ENCODE results near the gene STUB1. TPM values are rescaled to one million over a fixed set of nuclear protein-coding genes. Genes with fewer than 3 reads are reported as not detected.

STUB1 gene
- total and polyA plus RNA-seq, 2 of the 8 experiments (the other 6 are each of a cell fraction or from before 2014, with no cell fraction given): 89.9 to 103 TPM

DNA sequence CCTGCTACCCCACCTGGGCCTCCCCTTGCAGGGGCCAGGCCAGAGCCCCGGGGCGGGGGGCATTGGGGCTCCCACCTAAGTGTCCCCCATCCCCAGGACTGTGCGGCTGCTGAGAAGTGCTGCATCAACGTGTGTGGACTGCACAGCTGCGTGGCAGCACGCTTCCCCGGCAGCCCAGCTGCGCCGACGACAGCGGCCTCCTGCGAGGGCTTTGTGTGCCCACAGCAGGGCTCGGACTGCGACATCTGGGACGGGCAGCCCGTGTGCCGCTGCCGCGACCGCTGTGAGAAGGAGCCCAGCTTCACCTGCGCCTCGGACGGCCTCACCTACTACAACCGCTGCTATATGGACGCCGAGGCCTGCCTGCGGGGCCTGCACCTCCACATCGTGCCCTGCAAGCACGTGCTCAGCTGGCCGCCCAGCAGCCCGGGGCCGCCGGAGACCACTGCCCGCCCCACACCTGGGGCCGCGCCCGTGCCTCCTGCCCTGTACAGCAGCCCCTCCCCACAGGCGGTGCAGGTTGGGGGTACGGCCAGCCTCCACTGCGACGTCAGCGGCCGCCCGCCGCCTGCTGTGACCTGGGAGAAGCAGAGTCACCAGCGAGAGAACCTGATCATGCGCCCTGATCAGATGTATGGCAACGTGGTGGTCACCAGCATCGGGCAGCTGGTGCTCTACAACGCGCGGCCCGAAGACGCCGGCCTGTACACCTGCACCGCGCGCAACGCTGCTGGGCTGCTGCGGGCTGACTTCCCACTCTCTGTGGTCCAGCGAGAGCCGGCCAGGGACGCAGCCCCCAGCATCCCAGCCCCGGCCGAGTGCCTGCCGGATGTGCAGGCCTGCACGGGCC is 47.5 kb upstream of the STUB1 start:
- H3K4ac ChIP-seq (replicated peaks; ENCODE audit: insufficient read length, low read depth, low read length): no peak overlapping the region
- no peaks in the 10 kb centered on the region for H3K27me3 ChIP-seq (replicated peaks in 1 of 4; ENCODE audit: control insufficient read depth in 3 of 4, extremely low read depth in 1 of 4, insufficient read depth in 3 of 4, low read length in 3 of 4)
- peaks cover 0 to 34% (median 25%) of the 10 kb centered on the region in 4 experiments; a peak in 6 of 7 replicates for H3K4me1 ChIP-seq (replicated peaks in 1 of 4; ENCODE audit: control insufficient read depth in 3 of 4, insufficient read depth in 4 of 4, low read length in 3 of 4)
- H2BK20ac ChIP-seq (ENCODE audit: low read length): no peak overlapping the region
- H3K79me2 ChIP-seq (ENCODE audit: control insufficient read depth in 1 of 2, insufficient read depth in 2 of 2, low read length in 2 of 2): peaks cover 0 to 6% of the 10 kb centered on the region in 2 experiments; a peak in 1 of 4 replicates
- no peak overlapping the region for H2AK5ac ChIP-seq (ENCODE audit: low read depth, low read length)
- no peak overlapping the region for H4K5ac ChIP-seq (ENCODE audit: insufficient read length, low read depth, low read length)
- H4K91ac ChIP-seq (replicated peaks; ENCODE audit: insufficient read length, low read length): no peak overlapping the region
- peaks cover 0 to 21% (median 3%) of the 10 kb centered on the region in 4 experiments; a peak in 4 of 8 replicates for H3K36me3 ChIP-seq (ENCODE audit: control insufficient read depth in 2 of 4, insufficient read depth in 4 of 4, low read length in 3 of 4)
- peak overlapping the region; percentile 4 for H4K8ac ChIP-seq (ENCODE audit: extremely low read depth, insufficient read depth, low read length)
- no peak overlapping the region for H3K56ac ChIP-seq (replicated peaks; ENCODE audit: insufficient read length, low read depth, low read length)
- POLR2A ChIA-PET (ENCODE audit: partially characterized antibody): interaction anchor here (0.7 to 2.2 kb wide), 5 partner anchors 11 to 232 kb away, joined by 3 to 5 read pairs (median 4); no protein-coding TSS in a partner anchor
- H2AFZ ChIP-seq (ENCODE audit: low read length): no peak overlapping the region
- H2BK5ac ChIP-seq (ENCODE audit: low read depth, low read length): no peak overlapping the region
- no peak overlapping the region for H2BK15ac ChIP-seq (ENCODE audit: low read length)
- H3K27ac ChIP-seq (ENCODE audit: low read depth, low read length): no peak overlapping the region
- H3K4me2 ChIP-seq (ENCODE audit: insufficient read depth in 1 of 2, low read depth in 2 of 2, low read length in 2 of 2): no peak overlapping the region
- no peak overlapping the region for H2BK120ac ChIP-seq (replicated peaks; ENCODE audit: low read depth, low read length)
- H2BK12ac ChIP-seq (ENCODE audit: low read depth, low read length): no peak overlapping the region
- no peak overlapping the region for H3K4me3 ChIP-seq (ENCODE audit: extremely low read depth in 1 of 4, insufficient read depth in 2 of 4, low read depth in 3 of 4, low read length in 4 of 4)
- CTCF ChIA-PET (ENCODE audit: partially characterized antibody): interaction anchor here (0.7 kb wide), 1 partner anchor 13 kb away, joined by 3 read pairs; no protein-coding TSS in a partner anchor
- H3K79me1 ChIP-seq (ENCODE audit: low read depth, low read length): no peaks in the 10 kb centered on the region
- FAIRE-seq: no peak
- no peak overlapping the region for H3K23ac ChIP-seq (ENCODE audit: insufficient read length)
- H4K20me1 ChIP-seq (replicated peaks in 1 of 2; ENCODE audit: control insufficient read depth in 1 of 2, insufficient read depth in 2 of 2, low read length in 2 of 2): peaks cover 3 to 10% of the 10 kb centered on the region in 2 experiments
- no peaks in the 10 kb centered on the region for H3K9me3 ChIP-seq (ENCODE audit: insufficient read depth in 2 of 2, low read depth in 1 of 2, low read length in 1 of 2)
- peaks cover 8% of the 10 kb centered on the region; the same call in 1 of the 2 replicates for H3K23me2 ChIP-seq (ENCODE audit: low read depth, low read length)
- no peak overlapping the region for H3K9ac ChIP-seq (replicated peaks in 1 of 4; ENCODE audit: extremely low read depth in 1 of 4, low read depth in 3 of 4, low read length in 3 of 4)
- H3K18ac ChIP-seq (ENCODE audit: extremely low read depth, low read length): no peak overlapping the region
- WGBS, 2 experiments (ENCODE audit: extremely low coverage in 1 of 2, insufficient coverage in 1 of 2, insufficient read length in 1 of 2, insufficient replicate concordance in 2 of 2, low coverage in 1 of 2, low lambda C conversion rate in 2 of 2, missing lambda C conversion rate in 1 of 2): 90% methylated on average over 50 of the region's 67 CpGs; no CpG with 5 or more reads in 1 of the 2 experiments
- no peak for DNase-seq (ENCODE audit: low read depth in 1 of 2, low spot score in 2 of 2)
- H3K14ac ChIP-seq (ENCODE audit: insufficient read length): no peak overlapping the region
- no peak for TF ChIP-seq YY1 (IDR thresholded peaks at IDR 0.05; ENCODE audit: low read depth, low read length)
- TF ChIP-seq, protein P1, sequence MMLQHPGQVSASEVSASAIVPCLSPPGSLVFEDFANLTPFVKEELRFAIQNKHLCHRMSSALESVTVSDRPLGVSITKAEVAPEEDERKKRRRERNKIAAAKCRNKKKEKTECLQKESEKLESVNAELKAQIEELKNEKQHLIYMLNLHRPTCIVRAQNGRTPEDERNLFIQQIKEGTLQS (IDR thresholded peaks at IDR 0.05; ENCODE audit: insufficient read depth, low read depth, low read length): no peak
- TF ChIP-seq CHD1 (IDR thresholded peaks at IDR 0.05; ENCODE audit: low read depth, low read length): no peak
- no peak for TF ChIP-seq MAFK (IDR thresholded peaks at IDR 0.05; ENCODE audit: low read depth, low read length)
- TF ChIP-seq, protein P2, sequence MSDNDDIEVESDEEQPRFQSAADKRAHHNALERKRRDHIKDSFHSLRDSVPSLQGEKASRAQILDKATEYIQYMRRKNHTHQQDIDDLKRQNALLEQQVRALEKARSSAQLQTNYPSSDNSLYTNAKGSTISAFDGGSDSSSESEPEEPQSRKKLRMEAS (IDR thresholded peaks at IDR 0.05): no peak
- no peak for TF ChIP-seq GABPA (IDR thresholded peaks at IDR 0.05; ENCODE audit: borderline replicate concordance, insufficient read depth, low read length)
- no peak for TF ChIP-seq SIRT6 (IDR thresholded peaks at IDR 0.05; ENCODE audit: low read length)
- no peak for TF ChIP-seq KDM4A (IDR thresholded peaks at IDR 0.05; ENCODE audit: low read depth, low read length, severe bottlenecking)
- TF ChIP-seq, protein P3, sequence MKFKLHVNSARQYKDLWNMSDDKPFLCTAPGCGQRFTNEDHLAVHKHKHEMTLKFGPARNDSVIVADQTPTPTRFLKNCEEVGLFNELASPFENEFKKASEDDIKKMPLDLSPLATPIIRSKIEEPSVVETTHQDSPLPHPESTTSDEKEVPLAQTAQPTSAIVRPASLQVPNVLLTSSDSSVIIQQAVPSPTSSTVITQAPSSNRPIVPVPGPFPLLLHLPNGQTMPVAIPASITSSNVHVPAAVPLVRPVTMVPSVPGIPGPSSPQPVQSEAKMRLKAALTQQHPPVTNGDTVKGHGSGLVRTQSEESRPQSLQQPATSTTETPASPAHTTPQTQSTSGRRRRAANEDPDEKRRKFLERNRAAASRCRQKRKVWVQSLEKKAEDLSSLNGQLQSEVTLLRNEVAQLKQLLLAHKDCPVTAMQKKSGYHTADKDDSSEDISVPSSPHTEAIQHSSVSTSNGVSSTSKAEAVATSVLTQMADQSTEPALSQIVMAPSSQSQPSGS (IDR thresholded peaks at IDR 0.05; ENCODE audit: low read length): no peak
